ENCODE measurements around the gene ZNF57.
"Not testable (repeated sequence)": the region's sequence is repeated elsewhere in the genome, so short reads cannot be mapped to it uniquely, and the experiment has no call there.

Gene ZNF57

DNA sequence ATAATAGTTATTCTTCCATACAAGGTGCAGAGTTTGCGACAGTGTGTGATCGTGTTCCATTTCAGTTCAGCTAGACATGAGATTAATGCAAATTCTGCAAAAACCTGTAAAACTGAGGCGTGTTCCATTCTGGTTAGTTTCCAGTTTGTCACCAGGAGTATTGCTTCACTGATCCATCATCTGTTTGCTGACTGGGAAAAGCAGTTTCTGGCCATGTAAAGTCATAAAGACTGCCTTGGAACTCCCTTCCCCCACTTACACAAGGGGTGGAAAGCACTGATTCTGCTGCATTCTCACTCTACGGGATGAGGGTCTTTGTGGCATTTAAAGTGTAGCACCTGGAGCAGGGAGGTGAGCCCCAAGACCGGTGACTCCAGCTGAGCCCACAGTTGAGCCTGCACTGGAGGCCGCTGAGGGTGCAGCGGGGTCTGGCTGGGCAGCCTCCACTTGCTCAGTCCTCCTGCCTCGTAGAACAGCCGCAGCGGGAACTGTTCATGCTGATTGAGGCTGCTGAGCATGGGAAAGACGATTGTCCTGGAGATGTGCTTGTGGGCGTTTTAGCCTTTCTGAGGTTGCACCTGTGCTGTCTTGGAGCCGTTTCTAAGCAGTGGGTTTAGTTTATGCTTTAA lies 2.0 kb downstream of the ZNF57 start:
- DNase-seq = no peak

GRCh38 chr19:2903326-2903725 lies 2.6 kb downstream of the ZNF57 start:
- DNase-seq = not testable (repeated sequence)

DNA sequence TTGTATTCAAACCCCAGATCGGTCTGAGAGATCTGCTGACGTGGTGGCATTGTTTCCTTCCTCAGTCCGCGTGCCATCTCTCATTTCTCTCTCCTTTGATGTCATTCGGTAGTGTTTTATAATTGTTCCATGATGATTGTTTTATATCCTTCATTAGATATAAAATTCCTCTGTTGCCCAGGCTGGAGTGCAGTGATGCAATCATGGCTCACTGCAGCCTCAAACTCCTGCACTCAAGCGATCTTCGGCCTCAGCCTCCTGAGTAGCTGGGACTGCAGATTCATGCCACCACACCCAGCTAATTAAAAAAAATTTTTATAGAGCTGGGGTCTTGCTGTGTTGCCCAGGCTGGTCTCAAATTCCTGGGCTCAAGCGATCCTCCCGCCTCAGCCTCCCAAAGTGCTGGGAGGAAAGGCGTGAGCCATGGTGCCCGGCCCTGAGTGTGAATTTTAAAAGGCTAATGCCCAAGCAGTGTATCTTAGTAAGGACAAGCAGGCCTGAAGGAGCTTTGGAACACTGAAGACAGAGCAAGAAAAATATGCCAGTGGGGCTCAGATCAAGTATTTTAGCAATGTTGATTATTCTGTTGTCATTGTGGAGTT lies 5.3 kb downstream of the ZNF57 start:
- DNase-seq = no peak

DNA sequence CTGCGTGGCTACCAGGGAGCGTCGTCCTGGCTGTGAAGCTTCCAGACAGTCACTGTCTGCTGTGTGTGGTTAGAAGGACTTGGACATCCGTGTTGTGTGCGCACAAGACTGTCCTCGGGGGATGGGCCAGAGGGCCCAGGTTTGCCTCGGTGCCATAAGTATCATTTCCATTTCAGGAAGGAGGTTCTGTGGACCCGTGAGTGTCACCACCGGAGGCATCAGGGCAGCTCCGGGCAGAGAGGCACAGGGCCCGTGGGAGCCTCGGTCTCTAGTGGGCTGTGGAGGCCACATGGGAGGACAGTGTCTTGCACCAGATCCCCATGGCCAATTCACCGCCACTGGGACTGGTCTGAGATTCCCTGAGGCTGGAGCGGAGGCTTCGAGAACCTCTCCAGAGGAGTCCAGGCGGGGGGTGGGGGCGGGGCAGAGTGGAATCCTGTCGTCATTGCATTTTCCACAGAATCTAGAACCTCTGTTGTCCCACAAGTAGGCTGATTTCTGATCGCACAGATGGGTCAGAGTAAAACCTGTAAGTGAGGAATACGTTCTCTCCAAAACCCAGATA lies 6.0 kb downstream of the ZNF57 start:
- no peak for DNase-seq

- DNase-seq = no peak
These were observed 11.6 kb downstream of the ZNF57 start for GRCh38 chr19:2912306-2912705.

- no peak for DNase-seq
These were observed 16.8 kb downstream of the ZNF57 start for GRCh38 chr19:2917275-2918184.

- no peak for DNase-seq
These were observed 22.3 kb downstream of the ZNF57 start for GRCh38 chr19:2922987-2923386.

GRCh38 chr19:2923510-2923909 lies 22.8 kb downstream of the ZNF57 start:
- no peak for DNase-seq

DNA sequence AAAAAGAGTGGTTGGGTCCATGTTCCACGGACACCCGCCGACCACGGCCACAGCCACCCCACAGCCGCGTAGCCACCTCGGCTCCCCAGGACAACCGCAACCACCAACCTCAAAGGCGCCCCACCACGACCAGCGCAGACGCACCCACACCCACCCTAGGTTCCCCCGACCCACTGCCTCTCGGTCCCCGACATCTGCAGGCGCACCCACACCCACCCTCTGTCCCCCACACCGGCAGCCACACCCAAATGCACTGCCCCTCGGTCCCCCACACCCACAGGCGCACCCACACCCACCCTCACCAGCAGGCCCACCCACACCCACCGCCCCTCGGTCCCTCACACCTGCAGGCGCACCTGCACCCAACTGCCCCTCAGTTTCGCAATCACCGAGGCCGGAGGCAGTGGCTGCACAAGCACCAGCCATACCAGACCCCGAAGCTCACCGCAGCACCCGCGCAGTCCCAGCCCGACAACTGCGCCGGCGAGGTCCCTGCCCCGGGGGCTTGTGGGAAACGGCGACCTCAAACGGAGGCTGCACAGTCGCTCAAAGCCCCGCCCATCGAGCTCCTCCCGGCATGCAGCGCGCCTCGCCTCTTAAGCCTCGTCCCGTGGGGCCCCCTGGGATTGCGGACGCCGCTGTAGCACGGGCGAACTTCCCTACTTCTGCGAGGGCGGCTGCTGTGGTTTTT lies 25.8 kb downstream of the ZNF57 start:
- no peak for DNase-seq

DNA sequence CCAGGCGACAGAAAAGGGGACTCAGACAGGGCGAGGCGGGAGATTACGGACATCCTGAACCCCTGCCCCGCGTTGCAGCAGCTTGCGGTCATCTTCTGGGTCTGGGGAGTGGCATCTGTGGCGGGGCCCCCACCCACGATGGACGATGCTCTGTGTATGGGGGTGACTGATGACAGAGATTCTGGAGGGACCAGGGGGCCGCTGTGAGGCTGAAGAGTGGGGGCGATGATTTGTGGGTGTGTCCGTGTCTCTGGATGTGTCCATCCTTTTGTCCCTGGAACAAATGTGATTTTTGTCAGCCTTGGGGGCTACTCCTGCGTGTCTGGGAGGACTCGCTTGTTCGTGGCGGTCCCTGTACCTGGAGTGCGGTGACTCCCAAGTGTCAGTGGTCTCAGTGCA lies 26.3 kb downstream of the ZNF57 start:
- DNase-seq = no peak

- no peak for DNase-seq
These were observed 32.8 kb downstream of the ZNF57 start for GRCh38 chr19:2933490-2933910.

GRCh38 chr19:2935863-2936262 lies 35.1 kb downstream of the ZNF57 start:
- DNase-seq = not testable (repeated sequence)

DNA sequence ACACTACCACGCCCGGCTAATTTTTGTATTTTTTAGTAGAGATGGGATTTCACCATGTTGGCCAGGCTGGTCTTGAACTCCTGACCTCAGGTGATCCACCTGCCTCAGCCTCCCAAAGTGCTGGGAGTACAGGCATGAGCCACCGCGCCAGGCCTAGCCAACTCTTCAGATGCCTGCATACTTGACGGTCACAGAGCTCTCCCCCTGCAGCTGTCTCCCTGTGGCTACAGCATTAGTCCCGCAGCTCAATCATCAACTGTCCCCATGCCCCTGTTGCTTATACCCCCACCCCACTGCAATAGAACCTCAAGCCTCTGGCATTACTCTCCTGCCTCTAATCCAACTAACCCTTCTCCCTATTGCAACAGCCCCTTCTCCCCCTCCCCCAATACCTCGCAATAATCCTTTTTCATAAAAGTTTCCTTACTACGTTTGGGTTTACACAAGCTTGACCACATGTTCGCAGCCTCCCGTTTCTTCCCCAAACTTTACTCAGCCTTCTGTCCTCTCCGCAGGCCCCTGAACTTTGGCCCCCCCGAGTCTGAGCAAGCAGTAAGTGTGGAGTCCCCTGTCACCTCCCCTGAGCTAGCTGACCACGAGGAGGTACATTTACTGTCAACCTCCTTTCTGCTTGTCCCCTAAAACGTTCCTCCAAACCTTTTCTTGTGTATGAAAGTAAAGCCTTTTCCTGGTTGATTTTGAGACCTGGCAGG lies 42.4 kb downstream of the ZNF57 start:
- no peak for DNase-seq

- DNase-seq = no peak
These were observed 43.7 kb downstream of the ZNF57 start for GRCh38 chr19:2944403-2944774.

- DNase-seq = peak; percentile 99
These were observed 44.2 kb downstream of the ZNF57 start, which contains the start of gene ZNF77 for GRCh38 chr19:2944775-2945574. Gene ZNF77, minus strand, starts transcription at chr19:2944971. Its CDS starts 131 bp downstream, at chr19:2944840.

- no peak for DNase-seq
These were observed 45.0 kb downstream of the ZNF57 start for GRCh38 chr19:2945575-2946184.

GRCh38 chr19:2949939-2950285 lies 49.2 kb downstream of the ZNF57 start:
- no peak for DNase-seq

DNA sequence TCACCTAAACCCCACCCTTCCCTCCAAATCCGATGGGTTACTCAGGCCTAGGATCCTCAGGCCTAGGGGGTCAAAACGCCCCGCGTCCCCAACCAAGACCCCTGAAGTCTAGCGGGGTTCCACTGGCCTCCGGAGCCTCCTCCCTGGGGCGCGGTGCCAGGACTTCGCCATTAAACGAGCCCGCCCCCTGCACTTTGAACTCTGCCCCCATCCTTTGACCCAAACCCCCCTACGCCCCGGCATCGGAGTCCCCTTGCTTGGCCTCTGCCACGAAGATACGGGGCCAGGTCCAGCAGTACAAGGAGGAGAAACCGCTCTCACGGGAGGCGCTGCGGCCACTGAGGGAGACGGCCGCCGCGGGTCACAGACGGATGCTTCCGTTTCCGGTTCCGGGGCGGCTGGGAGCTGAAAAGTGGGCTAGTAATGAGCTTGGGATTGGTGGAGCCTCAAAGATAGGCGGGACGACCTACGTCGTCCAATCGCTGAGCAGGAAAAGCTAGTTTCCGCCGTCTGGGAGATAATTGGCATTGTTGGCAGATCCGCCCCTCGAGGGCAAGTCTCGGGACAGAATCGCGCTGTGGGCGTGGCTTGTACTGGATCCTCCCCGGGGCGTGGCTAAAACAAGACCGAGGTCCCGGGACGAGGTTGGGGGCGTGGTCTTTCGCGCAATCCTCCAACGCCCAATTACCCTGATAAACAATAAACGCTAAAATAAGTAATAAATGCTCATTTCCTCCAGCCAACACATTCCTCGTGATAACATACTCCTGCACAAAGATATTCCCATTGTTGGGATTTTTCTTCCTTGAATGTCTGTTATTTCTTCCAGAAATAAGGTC lies 49.8 kb downstream of the ZNF57 start:
- DNase-seq = peak; percentile 100

GRCh38 chr19:2952953-2953481 lies 52.3 kb downstream of the ZNF57 start:
- no peak for DNase-seq

DNA sequence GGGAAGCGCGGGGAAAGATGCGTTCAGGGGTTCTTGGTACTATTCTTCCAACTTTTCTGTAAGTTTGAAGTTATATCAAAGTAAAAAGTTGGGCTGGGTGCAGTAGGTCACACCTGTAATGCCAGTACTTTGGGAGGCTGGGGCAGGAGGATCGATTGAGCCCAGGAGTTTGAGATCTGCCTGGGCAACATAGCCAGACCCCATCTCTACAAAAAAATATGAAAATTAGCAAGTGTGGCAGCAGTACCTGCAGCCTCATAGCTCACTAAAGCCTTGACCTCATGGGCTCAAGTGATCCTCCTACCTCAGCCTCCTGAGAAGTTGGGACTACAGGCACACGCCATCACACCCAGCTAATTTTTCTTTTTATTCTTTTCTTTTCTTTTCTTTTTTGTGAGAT lies 56.4 kb downstream of the ZNF57 start:
- no peak for DNase-seq

Data from effector CD4-positive, alpha-beta T cell (primary cell).